Keratinocyte (primary cell): ENCODE data around the gene ZNF629.

Source experiments
- CTCF ChIP-seq, 3 experiments: IDR thresholded peaks in 1 of 3; conservative IDR thresholded peaks in 1 of 3; optimal IDR thresholded peaks in 1 of 3; 2 replicates in 2 of 3; 3 replicates in 1 of 3; pipeline versions ENCODE3 to v1.5.1; 2011; ENCODE audit warnings: low read length in 3 of 3, mild to moderate bottlenecking in 3 of 3, moderate library complexity in 2 of 3, control low read depth in 1 of 3, inconsistent platforms in 1 of 3; ENCODE audit not compliant: insufficient read depth in 2 of 3; ENCODE audit errors: extremely low read depth in 1 of 3
- EZH2 ChIP-seq: IDR thresholded peaks from one replicate; pipeline ENCODE4 v1.6.1; 2012; ENCODE audit warnings: inconsistent platforms, mild to moderate bottlenecking, low read length, moderate library complexity

- no peak for TF ChIP-seq CTCF (optimal IDR thresholded peaks at IDR 0.05 in 1 of 3, IDR thresholded peaks at IDR 0.05 in 1 of 3, conservative IDR thresholded peaks at IDR 0.05 in 1 of 3; ENCODE audit: extremely low read depth in 1 of 3, insufficient read depth in 2 of 3, low read length in 3 of 3)
- TF ChIP-seq EZH2: no peak
Observed at GRCh38 chr16:30775131-30775391, 11.9 kb downstream of the ZNF629 start.
